Thoracic aorta (tissue), 2 donors: ENCODE results near the gene NDUFB1. TPM values are rescaled to one million over a fixed set of nuclear protein-coding genes. Genes with fewer than 3 reads are reported as not detected.

Source experiments
- ATAC-seq: fragments of 150-250 bp; one replicate; pipeline ENCODE4 v1.8.0; 2017; ENCODE audit warnings: low read depth; ENCODE audit not compliant: insufficient number of reproducible peaks, low FRiP score
- DNase-seq: peaks from one replicate; pipeline ENCODE4 v3.0.0-alpha.2; 2020; ENCODE audit warnings: low spot score
- H3K27ac ChIP-seq, 2 donors: fragments of 200-600 bp; sonication (generic); 1 replicate in 1 of 2; 2 replicates in 1 of 2; pipeline ENCODE4 v1.5.1; 2016; ENCODE audit warnings: mild to moderate bottlenecking in 2 of 2, moderate library complexity in 2 of 2
- H3K27me3 ChIP-seq: fragments of 200-600 bp; sonication (generic); replicated peaks from 2 replicates; pipeline ENCODE4 v1.6.0; 2016; ENCODE audit warnings: mild to moderate bottlenecking; ENCODE audit not compliant: insufficient read depth
- H3K36me3 ChIP-seq: fragments of 200-600 bp; sonication (generic); one replicate; pipeline ENCODE4 v1.5.1; 2016
- H3K4me1 ChIP-seq, 2 donors: fragments of 200-600 bp; sonication (generic); 1 replicate in 1 of 2; 2 replicates in 1 of 2; pipeline versions ENCODE4 v1.5.1 to v1.6.0; 2016; ENCODE audit warnings: low read depth in 2 of 2, mild to moderate bottlenecking in 1 of 2; ENCODE audit not compliant: control insufficient read depth in 1 of 2
- H3K4me3 ChIP-seq: fragments of 200-600 bp; sonication (generic); 2 replicates; pipeline ENCODE4 v1.5.1; 2016; ENCODE audit warnings: mild to moderate bottlenecking
- H3K9me3 ChIP-seq: fragments of 200-600 bp; sonication (generic); 2 replicates; pipeline ENCODE4 v1.5.1; 2016
- CTCF ChIP-seq: fragments of 200-600 bp; sonication (generic); IDR thresholded peaks from one replicate; pipeline ENCODE4 v1.5.1; 2019; ENCODE audit warnings: antibody characterized with exemption
- total RNA-seq, 2 donors: library from RNA; depleted of rRNA; stranded (reverse); fragments of >200 nt; gene quantifications; one replicate each; pipeline versions ENCODE4 v1.1.0 to v1.2.3, GENCODE V29; 2016

NDUFB1 gene
- total RNA-seq, result 100 to 1,000 TPM; 199 to 491 TPM

- Histone ChIP-seq H3K27ac (peak within 1 kb of the TSS; percentile 82 to 91), H3K27me3 (no peaks in the 10 kb centered on the region), H3K36me3 (no peaks in the 10 kb centered on the region), H3K4me3 (peak within 1 kb of the TSS; percentile 92), H3K4me1 (peaks cover 24 to 55% of the 10 kb centered on the region in 2 donors), H3K9me3 (no peaks in the 10 kb centered on the region)
- DNase-seq (peak; percentile 31), ATAC-seq (peak; percentile 84)
- peak; percentile 35 for TF ChIP-seq CTCF
Observed at GRCh38 chr14:92121670-92122350, at the start of gene NDUFB1, which contains the start of gene CPSF2. Gene NDUFB1, minus strand, starts transcription at chr14:92121706. Its CDS starts 4,069 bp downstream, at chr14:92117637. Gene CPSF2, plus strand, starts transcription at chr14:92121969. Its CDS starts 9,016 bp downstream, at chr14:92130985.

- H3K27ac ChIP-seq, result no peak overlapping the region
- no peak overlapping the region for H3K4me3 ChIP-seq
- H3K9me3 ChIP-seq, result no peaks in the 10 kb centered on the region
- no peak for TF ChIP-seq CTCF
- no peaks in the 10 kb centered on the region for H3K27me3 ChIP-seq
- ATAC-seq (no peak), DNase-seq (no peak)
- H3K4me1 ChIP-seq, result no peaks in the 10 kb centered on the region
- peaks cover 16% of the 10 kb centered on the region for H3K36me3 ChIP-seq
Observed at GRCh38 chr14:92164958-92165357, 43.5 kb upstream of the NDUFB1 start.

DNA sequence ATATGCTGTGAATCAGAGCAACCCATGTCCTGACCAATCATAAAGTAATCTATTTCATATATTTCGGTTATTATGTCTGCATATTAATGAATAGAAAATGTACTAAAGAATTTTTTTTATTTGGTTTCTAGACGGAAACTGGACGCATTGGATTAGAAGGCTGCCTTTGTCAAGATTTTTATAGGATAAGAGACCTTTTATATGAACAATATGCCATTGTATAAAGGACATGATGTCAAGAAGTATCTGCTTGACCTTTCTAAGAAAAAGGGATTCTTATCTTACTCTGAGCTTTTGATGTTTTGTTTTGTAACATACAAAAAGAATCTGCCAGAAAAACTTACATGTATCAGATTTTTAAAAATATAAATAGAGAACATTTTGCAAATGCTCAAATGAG, 40.0 kb upstream of the NDUFB1 start:
- no peak for ATAC-seq
- no peak overlapping the region for H3K4me3 ChIP-seq
- no peaks in the 10 kb centered on the region for H3K9me3 ChIP-seq
- H3K36me3 ChIP-seq, result peaks cover 31% of the 10 kb centered on the region
- no peaks in the 10 kb centered on the region for H3K4me1 ChIP-seq
- H3K27me3 ChIP-seq, result no peaks in the 10 kb centered on the region
- H3K27ac ChIP-seq, result no peak overlapping the region
- no peak for DNase-seq
- no peak for TF ChIP-seq CTCF

- DNase-seq (no peak), ATAC-seq (no peak)
- H3K27me3 ChIP-seq, result no peaks in the 10 kb centered on the region
- no peak for TF ChIP-seq CTCF
- H3K36me3 ChIP-seq, result peaks cover 34% of the 10 kb centered on the region
- no peak overlapping the region for H3K27ac ChIP-seq
- no peak overlapping the region for H3K4me3 ChIP-seq
- no peaks in the 10 kb centered on the region for H3K9me3 ChIP-seq
- H3K4me1 ChIP-seq, result no peaks in the 10 kb centered on the region
Observed at GRCh38 chr14:92160619-92161018, 39.1 kb upstream of the NDUFB1 start.

GRCh38 chr14:92154283-92154942, 32.9 kb upstream of the NDUFB1 start:
- Histone ChIP-seq H3K4me3 (peak overlapping the region; percentile 4), H3K27me3 (no peaks in the 10 kb centered on the region), H3K9me3 (no peaks in the 10 kb centered on the region), H3K27ac (peak overlapping the region; percentile 49 to 50), H3K4me1 (peaks cover 0 to 19% of the 10 kb centered on the region in 2 donors), H3K36me3 (peaks cover 21% of the 10 kb centered on the region)
- ATAC-seq (no peak), DNase-seq (no peak)
- no peak for TF ChIP-seq CTCF
